GM12874 (cell line): Measurements from ENCODE around the gene RAPGEF6.

Experiments used
- CTCF ChIP-seq: IDR thresholded peaks from 2 replicates; pipeline ENCODE4 v1.5.1; 2011; ENCODE audit warnings: low read depth, mild to moderate bottlenecking, control low read depth, low read length, moderate library complexity; ENCODE audit not compliant: insufficient read depth

Gene RAPGEF6

DNA sequence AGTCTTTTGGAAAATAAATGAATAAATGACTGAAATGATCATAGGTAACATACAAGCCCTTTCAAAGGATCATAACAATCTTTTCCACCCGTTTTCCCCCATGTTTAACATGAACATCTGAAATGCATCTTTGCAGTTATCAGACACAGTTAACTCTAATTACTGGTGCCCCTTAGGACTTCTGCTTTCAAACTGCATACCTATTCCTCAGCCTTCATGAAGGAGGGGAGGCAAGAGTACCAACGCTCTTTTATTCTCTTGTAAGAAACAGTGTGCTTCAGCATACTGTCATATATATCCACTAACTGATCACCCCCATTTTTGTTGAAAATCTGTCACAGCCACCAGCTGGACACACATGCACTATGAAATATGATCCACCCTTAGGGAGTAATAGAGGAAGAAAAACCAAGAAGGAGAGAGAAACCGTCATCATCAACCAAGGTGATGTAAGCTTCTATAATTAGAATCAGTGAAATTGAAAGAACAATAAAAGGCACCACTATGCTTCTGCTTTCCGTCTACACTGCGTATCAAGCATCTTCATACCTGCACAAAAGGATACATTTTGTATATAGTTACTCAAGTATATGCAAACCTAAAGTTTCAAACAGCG lies 98.7 kb downstream of the RAPGEF6 start:
- no peak for TF ChIP-seq CTCF

GRCh38 chr5:131534974-131535373 lies 100.1 kb downstream of the RAPGEF6 start:
- TF ChIP-seq CTCF: no peak

GRCh38 chr5:131533836-131534235 lies 101.2 kb downstream of the RAPGEF6 start:
- TF ChIP-seq CTCF: peak; percentile 31; the same call in 1 of the 2 replicates

- TF ChIP-seq CTCF: no peak
Observed at GRCh38 chr5:131532031-131532640, 102.9 kb downstream of the RAPGEF6 start.

GRCh38 chr5:131530706-131531331 lies 104.2 kb downstream of the RAPGEF6 start:
- TF ChIP-seq CTCF: no peak

DNA sequence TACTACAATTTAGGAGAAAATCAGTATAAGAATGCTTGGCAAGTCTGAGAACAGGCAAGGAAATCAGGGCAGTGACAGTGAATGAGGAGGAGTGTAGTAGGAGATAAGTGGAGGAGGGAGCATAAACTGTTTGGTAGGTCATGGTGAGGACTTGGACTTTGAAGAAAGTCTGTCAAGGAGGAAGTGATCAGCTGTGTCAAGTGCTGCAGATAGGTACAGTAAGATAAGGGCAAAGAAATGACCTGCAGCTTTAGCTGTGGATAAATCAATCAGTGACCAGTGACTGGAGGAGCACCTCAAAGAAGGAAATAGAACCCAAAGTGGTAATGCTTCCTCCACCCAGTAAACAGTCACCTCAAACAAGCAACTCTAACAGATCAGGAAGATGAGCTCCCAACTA lies 106.3 kb downstream of the RAPGEF6 start:
- no peak for TF ChIP-seq CTCF

DNA sequence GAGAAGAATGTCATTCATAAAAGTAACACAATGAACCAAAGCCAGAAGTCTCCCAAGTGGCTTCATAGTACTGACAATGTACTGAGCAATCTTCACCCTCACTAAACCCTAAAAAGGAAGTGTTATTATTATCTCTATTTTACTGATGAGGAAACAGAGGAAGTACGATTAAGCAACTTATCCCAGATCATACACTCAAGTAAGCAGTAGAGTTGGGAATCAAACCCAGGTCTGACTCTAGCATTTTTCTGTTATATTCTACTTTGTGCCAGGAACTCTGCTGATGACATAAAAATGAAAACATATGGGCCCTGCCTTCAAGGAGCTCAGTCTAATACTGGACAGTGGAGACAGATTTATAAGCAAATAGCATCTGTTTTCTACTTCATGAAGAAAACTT lies 109.2 kb downstream of the RAPGEF6 start:
- no peak for TF ChIP-seq CTCF
